ENCODE measurements around the gene ZNF490.

Gene ZNF490

DNA sequence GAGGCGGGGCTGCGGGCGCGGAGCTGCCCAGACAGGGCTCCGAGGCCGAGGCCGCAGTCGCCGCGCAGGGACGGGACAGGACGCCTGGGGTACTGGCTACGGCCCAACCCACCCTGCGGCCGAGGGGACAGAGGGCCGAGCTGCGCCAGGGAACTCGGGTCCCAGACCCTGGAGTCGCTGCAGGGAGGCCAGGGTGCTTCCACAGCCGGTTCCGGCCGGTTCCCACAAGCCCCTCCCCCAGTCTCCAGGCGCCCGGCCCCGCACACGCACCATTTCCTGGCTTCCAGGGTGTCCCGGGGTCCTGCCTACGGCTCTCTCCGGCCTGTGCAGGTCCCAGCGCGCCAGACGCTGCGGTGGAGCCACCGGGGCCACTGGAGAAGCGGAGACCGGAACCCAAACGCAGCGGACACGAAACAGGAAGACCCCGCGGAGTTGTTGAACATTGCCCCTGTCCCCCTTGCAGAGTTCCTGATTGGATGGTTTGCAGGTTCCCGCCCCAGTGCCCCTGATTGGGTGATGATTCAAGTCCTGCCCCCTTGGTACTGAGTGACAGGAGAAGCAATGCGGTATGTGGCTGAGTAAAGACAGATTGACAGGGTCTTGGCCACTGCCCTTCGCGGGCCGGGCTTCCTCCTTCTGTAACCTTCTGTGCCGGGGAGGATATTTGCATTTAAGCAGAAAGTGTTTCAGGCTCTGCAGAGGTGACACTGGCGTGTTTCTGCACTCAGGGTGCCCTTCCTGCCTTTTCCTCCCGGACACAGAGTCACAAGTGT is 59.4 kb downstream of the ZNF490 start, which contains the start of gene ZNF564:
TSS of gene ZNF564 (minus strand) at position 423 of the 773 bp plus-strand sequence. CDS start at position 273, 150 bp downstream.
- peak; percentile 95 for DNase-seq
- in situ Hi-C loops (cut with HindIII; ENCODE audit: low pct_ligation_motif_present, low pct_unique_long_range_greater_than_20kb, low sequenced_read_pairs): no loop called here

- in situ Hi-C loops (cut with HindIII; ENCODE audit: low pct_ligation_motif_present, low pct_unique_long_range_greater_than_20kb, low sequenced_read_pairs): no loop called here
- no peak for DNase-seq
Observed at GRCh38 chr19:12546903-12547302, 63.7 kb downstream of the ZNF490 start.

GRCh38 chr19:12546068-12546467 is 64.5 kb downstream of the ZNF490 start:
- in situ Hi-C loops (cut with HindIII; ENCODE audit: low pct_ligation_motif_present, low pct_unique_long_range_greater_than_20kb, low sequenced_read_pairs): no loop called here
- DNase-seq: no peak

GRCh38 chr19:12545267-12545666 is 65.3 kb downstream of the ZNF490 start:
- in situ Hi-C loops (cut with HindIII; ENCODE audit: low pct_ligation_motif_present, low pct_unique_long_range_greater_than_20kb, low sequenced_read_pairs): no loop called here
- no peak for DNase-seq

DNA sequence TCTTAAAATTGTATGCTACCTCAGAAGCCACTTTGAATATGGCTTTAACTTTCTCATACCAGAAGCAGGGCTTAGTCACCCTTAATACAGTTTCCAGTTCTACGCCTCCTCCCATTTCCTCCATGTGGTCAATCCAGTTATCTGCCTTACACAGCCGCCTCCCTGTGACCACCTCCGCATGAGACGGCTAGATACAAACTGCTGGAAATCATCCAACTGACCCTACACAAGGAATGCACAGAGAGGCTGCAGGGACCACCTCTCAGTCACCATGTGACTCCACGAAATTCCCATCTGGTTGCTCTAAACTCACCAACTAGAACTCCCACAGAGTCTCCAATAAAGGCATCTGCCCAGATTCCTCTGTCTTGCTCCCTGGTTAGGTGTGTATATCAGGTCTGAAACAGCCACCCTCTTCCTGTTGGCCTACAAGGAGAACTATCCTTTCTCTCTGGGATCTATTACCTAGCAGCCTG is 66.2 kb downstream of the ZNF490 start:
- in situ Hi-C loops (cut with HindIII; ENCODE audit: low pct_ligation_motif_present, low pct_unique_long_range_greater_than_20kb, low sequenced_read_pairs): no loop called here
- no peak for DNase-seq

DNA sequence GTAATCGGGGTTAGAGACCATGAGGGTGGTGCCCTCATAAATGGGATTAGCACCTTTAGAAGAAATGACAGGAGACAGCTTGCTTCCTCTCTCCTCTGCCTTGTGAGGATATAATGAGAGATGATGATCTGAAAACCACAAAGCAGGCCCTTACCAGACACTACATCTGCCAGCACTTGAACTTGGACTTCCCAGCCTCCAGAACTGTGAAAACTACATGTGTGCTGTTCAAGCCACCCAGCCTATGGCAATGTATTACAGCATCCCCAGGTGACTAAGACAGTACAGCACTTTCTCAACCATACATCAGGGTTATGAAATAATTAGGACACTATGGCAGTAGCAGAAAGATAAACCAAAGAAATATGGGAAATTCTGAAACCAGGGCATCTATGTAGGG is 66.8 kb downstream of the ZNF490 start:
- in situ Hi-C loops (cut with HindIII; ENCODE audit: low pct_ligation_motif_present, low pct_unique_long_range_greater_than_20kb, low sequenced_read_pairs): no loop called here
- DNase-seq: no peak
